ENCODE results near the gene SON. TPM values are rescaled to one million over a fixed set of nuclear protein-coding genes. Genes with fewer than 3 reads are reported as not detected.

The SON gene, protein sequence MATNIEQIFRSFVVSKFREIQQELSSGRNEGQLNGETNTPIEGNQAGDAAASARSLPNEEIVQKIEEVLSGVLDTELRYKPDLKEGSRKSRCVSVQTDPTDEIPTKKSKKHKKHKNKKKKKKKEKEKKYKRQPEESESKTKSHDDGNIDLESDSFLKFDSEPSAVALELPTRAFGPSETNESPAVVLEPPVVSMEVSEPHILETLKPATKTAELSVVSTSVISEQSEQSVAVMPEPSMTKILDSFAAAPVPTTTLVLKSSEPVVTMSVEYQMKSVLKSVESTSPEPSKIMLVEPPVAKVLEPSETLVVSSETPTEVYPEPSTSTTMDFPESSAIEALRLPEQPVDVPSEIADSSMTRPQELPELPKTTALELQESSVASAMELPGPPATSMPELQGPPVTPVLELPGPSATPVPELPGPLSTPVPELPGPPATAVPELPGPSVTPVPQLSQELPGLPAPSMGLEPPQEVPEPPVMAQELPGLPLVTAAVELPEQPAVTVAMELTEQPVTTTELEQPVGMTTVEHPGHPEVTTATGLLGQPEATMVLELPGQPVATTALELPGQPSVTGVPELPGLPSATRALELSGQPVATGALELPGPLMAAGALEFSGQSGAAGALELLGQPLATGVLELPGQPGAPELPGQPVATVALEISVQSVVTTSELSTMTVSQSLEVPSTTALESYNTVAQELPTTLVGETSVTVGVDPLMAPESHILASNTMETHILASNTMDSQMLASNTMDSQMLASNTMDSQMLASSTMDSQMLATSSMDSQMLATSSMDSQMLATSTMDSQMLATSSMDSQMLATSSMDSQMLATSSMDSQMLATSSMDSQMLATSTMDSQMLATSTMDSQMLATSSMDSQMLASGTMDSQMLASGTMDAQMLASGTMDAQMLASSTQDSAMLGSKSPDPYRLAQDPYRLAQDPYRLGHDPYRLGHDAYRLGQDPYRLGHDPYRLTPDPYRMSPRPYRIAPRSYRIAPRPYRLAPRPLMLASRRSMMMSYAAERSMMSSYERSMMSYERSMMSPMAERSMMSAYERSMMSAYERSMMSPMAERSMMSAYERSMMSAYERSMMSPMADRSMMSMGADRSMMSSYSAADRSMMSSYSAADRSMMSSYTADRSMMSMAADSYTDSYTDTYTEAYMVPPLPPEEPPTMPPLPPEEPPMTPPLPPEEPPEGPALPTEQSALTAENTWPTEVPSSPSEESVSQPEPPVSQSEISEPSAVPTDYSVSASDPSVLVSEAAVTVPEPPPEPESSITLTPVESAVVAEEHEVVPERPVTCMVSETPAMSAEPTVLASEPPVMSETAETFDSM (N-terminal part only)
- 395 and 416 TPM in 2 replicates for total RNA-seq
- long read RNA-seq, transcript SON-215 (2 exons, 658 nt): major isoform, 11 of 204 reads
- long read RNA-seq, partial matches to known transcripts: 34 of 204 reads
- long read RNA-seq, other reads (novel, unspliced or antisense): 151 of 204 reads

DNA sequence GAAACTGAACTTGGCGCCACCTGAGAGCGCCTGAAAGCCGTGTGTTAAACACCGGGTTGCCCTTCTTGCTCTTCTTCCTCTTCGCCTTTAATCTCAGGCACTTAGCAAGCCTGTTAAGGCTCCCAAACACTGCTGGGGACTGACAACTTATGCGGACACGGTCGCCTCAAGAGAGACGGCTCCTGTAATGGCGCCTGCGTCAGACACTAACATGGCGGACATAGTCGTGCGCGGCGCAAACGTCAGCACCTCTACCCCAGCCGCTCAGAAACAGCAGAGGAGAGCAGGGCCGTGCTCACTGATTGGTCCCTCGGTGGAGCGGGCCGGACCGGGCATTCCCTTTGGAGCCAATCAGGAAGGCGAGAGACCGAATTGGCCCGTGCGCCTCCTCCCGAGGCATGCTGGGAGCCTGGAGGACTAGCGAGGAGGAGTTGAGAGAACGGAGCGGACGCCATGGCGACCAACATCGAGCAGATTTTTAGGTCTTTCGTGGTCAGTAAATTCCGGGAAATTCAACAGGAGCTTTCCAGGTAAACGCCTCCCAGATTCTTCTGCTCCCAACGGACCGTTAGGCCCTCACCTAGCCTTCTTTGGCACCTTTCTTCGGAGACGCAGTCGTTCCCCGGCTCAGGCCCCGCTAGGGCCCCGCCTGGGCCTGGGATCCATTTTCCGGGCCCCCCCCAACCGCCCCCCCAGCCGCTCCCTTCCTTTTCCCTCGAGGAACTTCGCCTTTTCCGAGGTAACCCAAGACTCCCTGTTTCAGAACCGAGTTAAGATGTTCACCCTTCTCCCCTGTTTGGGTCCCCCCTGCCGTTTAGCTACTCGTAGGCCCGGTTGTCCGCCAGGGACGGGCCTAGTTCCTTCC is at the start of gene SON:
Gene SON, plus strand, starts transcription at position 399 of the 865 bp plus-strand sequence. Its CDS starts 55 bp downstream, at position 454.
- Mint-ChIP-seq H3K4me3 (ENCODE audit: low read depth) (peak within 1 kb of the TSS; percentile 92), H3K27me3 (no peaks in the 10 kb centered on the region), H3K27ac (peak within 1 kb of the TSS; percentile 100), H3K9me3 (ENCODE audit: low read depth) (no peaks in the 10 kb centered on the region), H3K4me1 (ENCODE audit: low read depth) (peaks cover 29% of the 10 kb centered on the region), H3K36me3 (ENCODE audit: insufficient read depth) (peaks cover 7% of the 10 kb centered on the region)
- peak; percentile 95 for DNase-seq (ENCODE audit: low spot score, unreplicated experiment)
- TF ChIP-seq CTCF (IDR thresholded peaks at IDR 0.05; ENCODE audit: unreplicated experiment): no peak

GRCh38 chr21:33493756-33494155 is 49.1 kb upstream of the SON start:
- Mint-ChIP-seq H3K4me3 (ENCODE audit: low read depth) (no peak overlapping the region), H3K36me3 (ENCODE audit: insufficient read depth) (no peaks in the 10 kb centered on the region), H3K4me1 (ENCODE audit: low read depth) (peaks cover 6% of the 10 kb centered on the region), H3K27me3 (peaks cover 5% of the 10 kb centered on the region), H3K9me3 (ENCODE audit: low read depth) (no peaks in the 10 kb centered on the region), H3K27ac (no peak overlapping the region)
- DNase-seq (ENCODE audit: low spot score, unreplicated experiment): no peak
- TF ChIP-seq CTCF (IDR thresholded peaks at IDR 0.05; ENCODE audit: unreplicated experiment): no peak

- Mint-ChIP-seq H3K4me1 (ENCODE audit: low read depth) (peaks cover 5% of the 10 kb centered on the region), H3K9me3 (ENCODE audit: low read depth) (no peaks in the 10 kb centered on the region), H3K36me3 (ENCODE audit: insufficient read depth) (no peaks in the 10 kb centered on the region), H3K27ac (no peak overlapping the region), H3K4me3 (ENCODE audit: low read depth) (no peak overlapping the region), H3K27me3 (peaks cover 5% of the 10 kb centered on the region)
- no peak for DNase-seq (ENCODE audit: low spot score, unreplicated experiment)
- no peak for TF ChIP-seq CTCF (IDR thresholded peaks at IDR 0.05; ENCODE audit: unreplicated experiment)
Measured at GRCh38 chr21:33495743-33496142, 47.1 kb upstream of the SON start.

- Mint-ChIP-seq H3K9me3 (ENCODE audit: low read depth) (no peaks in the 10 kb centered on the region), H3K27ac (no peak overlapping the region), H3K36me3 (ENCODE audit: insufficient read depth) (no peaks in the 10 kb centered on the region), H3K4me1 (ENCODE audit: low read depth) (peaks cover 4% of the 10 kb centered on the region), H3K4me3 (ENCODE audit: low read depth) (no peak overlapping the region), H3K27me3 (peaks cover 5% of the 10 kb centered on the region)
- no peak for DNase-seq (ENCODE audit: low spot score, unreplicated experiment)
- TF ChIP-seq CTCF (IDR thresholded peaks at IDR 0.05; ENCODE audit: unreplicated experiment): no peak
Measured at GRCh38 chr21:33496345-33496744, 46.5 kb upstream of the SON start.

Measured in progenitor cell of endocrine pancreas (in vitro differentiated cells).